SJCRH30 (cell line): Measurements from ENCODE around the gene CCDC183. TPM values are rescaled to one million over a fixed set of nuclear protein-coding genes. Genes with fewer than 3 reads are reported as not detected.
A peak's percentile ranks its signal among the peaks of the same experiment; 100 is the strongest.
"Not testable (repeated sequence)": the region's sequence is repeated elsewhere in the genome, so short reads cannot be mapped to it uniquely, and the experiment has no call there.

Source experiments
- DNase-seq, 2 experiments: peaks; one replicate each; pipeline ENCODE4 v3.0.0-alpha.2; 2015 to 2020
- H3K27ac ChIP-seq: fragments of 250-450 bp; sonication (Bioruptor Pico); 2 replicates; pipeline ENCODE4 v1.5.1; 2020; ENCODE audit warnings: mild to moderate bottlenecking, moderate library complexity
- H3K27me3 ChIP-seq: fragments of 250-450 bp; sonication (Bioruptor Pico); 2 replicates; pipeline ENCODE4 v1.5.1; 2020; ENCODE audit warnings: mild to moderate bottlenecking, moderate library complexity
- H3K36me3 ChIP-seq: fragments of 250-450 bp; sonication (Bioruptor Pico); 2 replicates; pipeline ENCODE4 v1.5.1; 2020; ENCODE audit warnings: mild to moderate bottlenecking, moderate library complexity
- H3K4me1 ChIP-seq: fragments of 250-450 bp; sonication (Bioruptor Pico); 2 replicates; pipeline ENCODE4 v1.5.1; 2020; ENCODE audit warnings: mild to moderate bottlenecking, moderate library complexity
- H3K4me3 ChIP-seq: fragments of 250-450 bp; sonication (Bioruptor Pico); 2 replicates; pipeline ENCODE4 v1.5.1; 2020; ENCODE audit warnings: mild to moderate bottlenecking, moderate library complexity
- H3K9me3 ChIP-seq: fragments of 250-450 bp; sonication (Bioruptor Pico); replicated peaks from 2 replicates; pipeline ENCODE4 v1.5.1; 2020; ENCODE audit warnings: mild to moderate bottlenecking, moderate library complexity
- total RNA-seq: library from RNA; depleted of rRNA; stranded (reverse); fragments of >200 nt; shearing (Covaris generic); gene quantifications from 2 replicates; pipeline ENCODE4 v1.2.3, GENCODE V29; 2014

Gene CCDC183
- total RNA-seq, 1 experiment from 2014 or later, result 0.14 TPM

DNA sequence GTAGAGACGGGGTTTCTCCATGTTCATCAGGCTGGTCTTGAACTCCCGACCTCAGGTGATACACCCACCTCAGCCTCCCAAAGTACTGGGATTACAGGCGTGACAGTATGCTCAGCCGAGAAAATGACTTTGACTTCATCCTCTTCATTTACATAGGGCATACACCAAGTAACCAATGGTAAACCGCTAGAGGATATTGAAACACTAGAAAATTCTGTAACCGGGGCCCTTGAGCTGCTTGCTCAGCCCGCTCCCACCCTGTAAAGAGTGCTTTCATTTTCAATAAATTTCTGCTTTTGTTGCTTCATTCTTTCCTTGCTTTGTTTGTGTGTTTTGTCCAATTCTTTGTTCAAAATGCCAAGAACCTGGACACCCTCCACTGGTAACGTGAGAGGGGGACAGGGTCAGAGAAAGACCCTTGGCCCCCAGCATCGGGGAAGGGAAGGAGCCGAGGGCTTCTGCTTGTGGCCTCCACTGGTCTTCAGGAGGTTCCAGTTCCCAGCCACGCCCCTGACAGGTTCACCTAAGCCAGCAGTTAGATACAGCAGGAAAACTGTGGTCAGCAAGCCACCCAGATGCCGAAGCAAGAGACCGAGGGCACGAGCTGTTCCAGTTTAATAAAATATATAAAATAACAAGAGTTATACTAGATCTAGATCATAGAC lies 30.3 kb upstream of the CCDC183 start:
- H3K4me3 ChIP-seq, H3K36me3 ChIP-seq, DNase-seq, H3K4me1 ChIP-seq, H3K9me3 ChIP-seq, H3K27ac ChIP-seq: not testable (repeated sequence)
- peaks cover 14% of the 10 kb centered on the region for H3K27me3 ChIP-seq

DNA sequence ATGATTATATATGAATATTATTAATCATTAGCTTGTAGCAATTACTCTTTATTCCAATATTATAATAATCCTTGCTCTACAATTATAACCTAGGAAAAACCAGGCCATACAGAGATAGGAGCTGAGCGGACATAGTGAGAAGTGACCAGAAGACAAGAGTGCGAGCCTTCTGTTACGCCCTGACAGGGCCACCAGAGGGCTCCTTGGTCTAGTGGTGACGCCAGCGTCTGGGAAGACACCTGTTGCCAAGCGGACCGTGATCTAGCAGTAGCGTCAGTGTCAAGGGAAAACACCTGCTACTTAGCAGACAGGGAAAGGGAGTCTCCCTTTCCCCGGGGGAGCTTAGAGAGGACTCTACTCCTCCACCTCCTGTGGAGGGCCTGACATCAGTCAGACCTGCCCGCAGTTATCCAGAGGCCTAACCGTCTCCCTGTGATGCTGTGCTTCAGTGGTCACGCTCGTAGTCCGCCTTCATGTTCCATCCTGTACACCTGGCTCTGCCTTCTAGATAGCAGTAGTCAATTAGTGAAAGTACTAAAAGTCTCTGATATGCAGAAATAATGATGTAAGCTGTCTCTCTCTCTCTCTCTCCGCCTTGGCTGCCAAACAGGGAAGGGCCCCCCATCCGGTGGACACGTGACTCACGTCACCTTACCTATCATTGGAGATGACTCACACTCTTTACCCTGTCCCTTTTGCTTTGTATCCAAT lies 29.6 kb upstream of the CCDC183 start:
- H3K4me3 ChIP-seq, H3K27ac ChIP-seq, H3K4me1 ChIP-seq, H3K36me3 ChIP-seq, H3K9me3 ChIP-seq: not testable (repeated sequence)
- peaks cover 14% of the 10 kb centered on the region for H3K27me3 ChIP-seq
- DNase-seq, result peak; percentile 59 to 63

DNA sequence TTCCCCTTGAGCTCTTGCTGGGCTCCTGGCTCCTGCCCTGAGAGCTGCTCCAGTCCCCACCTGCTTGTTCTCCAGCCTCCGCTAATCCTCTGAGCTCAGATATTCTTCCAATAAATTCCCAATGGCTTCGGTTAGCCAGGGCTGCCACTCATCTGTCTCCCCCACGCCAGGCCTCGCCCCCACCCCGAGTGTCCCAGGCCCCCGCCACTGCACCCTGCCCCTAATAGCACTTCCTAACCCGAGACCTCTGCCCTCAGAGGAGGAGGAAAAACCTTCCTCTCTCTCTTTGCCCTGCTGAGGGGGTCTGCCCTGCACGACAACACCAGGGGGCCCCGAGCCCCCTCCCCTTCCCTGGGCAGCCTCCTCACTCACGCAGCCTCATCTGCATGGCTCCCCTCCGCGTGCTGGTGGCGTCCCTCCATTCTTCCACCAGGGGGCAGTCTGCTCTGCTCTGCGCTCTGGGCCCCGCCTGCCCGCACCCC lies 26.4 kb upstream of the CCDC183 start:
- Histone ChIP-seq H3K9me3 (peaks cover 12% of the 10 kb centered on the region; the same call in 1 of the 2 replicates), H3K4me3 (no peak overlapping the region), H3K36me3 (no peaks in the 10 kb centered on the region), H3K27me3 (no peaks in the 10 kb centered on the region; the same call in 1 of the 2 replicates), H3K27ac (no peak overlapping the region), H3K4me1 (no peaks in the 10 kb centered on the region)
- DNase-seq, result no peak

DNA sequence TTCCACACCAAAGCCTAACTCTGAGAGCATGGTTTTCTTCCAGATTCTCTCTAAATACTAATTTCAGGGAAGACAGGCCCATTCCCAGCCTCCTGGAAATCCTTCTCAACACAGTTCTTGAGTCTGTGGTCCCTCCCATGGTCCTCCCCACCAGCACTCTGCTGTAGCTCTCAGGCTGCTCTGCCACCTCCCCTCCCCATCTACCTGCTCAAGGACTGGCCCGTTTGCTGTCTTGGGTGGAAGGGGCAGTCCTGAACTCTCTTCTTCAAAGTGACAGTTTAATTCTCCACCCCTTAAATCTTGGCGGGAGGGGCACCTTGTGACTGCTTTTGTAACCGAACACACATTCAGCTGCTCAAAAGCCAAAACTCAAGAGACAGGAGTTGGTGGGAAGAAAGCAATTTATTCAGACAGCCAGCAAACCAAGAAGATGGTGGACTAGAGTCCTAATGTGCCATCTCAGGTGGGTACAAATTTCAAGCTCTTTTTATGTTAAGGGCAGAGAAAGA lies 24.2 kb upstream of the CCDC183 start:
- no peak for DNase-seq
- Histone ChIP-seq H3K36me3 (no peaks in the 10 kb centered on the region), H3K9me3 (peaks cover 12% of the 10 kb centered on the region; the same call in 1 of the 2 replicates), H3K27ac (no peak overlapping the region), H3K4me1 (no peaks in the 10 kb centered on the region), H3K27me3 (no peaks in the 10 kb centered on the region; the same call in 1 of the 2 replicates), H3K4me3 (no peak overlapping the region)

DNA sequence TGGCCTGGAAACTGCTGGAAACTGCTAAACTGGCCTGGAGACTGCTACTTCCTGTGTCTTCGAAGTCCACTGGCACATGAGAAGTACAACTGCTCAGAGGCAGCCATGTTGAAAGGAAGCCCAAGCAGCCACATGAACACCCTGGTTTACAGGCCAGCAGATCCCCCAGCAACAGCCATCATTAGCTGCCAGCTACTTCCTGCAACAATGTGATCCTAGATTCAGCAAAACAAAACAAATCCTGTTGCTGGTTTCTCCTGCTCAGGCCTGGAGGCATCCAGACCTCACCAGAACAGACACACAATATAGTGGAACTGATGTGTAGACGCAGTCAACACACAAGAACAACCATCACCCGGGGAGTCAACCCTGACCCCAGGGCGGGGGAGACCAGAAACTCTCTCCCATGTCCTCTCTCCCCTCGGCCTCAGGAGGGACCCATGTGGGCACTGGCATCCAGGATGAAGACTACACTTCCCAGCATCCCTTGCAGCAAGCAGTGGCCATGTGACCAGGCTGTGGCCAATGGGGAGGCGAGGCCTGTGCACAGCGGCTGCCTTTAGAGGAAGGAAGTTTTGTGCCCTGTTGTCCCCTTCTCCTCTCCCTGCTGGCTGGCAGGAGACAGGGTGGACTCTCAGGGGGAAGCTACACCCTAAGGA lies 22.6 kb upstream of the CCDC183 start:
- DNase-seq, result peak; percentile 69 to 71
- Histone ChIP-seq H3K27me3 (peaks cover 8% of the 10 kb centered on the region), H3K27ac (no peak overlapping the region)

DNA sequence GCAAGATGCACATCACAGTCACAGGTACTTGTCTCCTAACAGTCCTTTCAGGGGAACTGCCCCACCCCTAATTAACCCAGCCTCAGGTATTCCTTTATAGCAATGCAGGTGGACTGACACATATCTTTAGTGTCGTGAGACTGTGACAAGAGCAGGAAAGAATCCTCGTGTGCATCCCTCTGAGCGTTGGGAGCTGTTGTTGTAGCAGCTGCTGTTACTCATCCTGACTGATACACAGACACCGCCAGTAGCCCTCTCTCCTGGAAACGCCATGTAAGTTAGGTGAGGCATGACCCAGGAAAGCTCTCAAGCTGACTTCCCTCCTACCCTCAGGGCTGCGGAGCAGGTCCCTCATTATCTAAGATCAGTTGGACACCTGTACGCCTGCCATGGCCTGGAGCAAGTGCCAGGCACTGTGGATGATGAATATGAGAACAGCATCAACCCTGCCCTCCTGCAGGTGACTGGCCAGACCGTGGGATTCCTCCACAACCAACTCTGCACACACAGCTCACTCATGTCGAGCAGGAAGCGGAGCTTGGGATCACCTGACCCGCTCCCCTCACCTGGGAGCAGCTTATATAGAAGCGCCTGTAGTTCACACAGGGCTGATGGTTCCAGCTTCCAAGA lies 21.6 kb upstream of the CCDC183 start:
- no peaks in the 10 kb centered on the region for H3K36me3 ChIP-seq
- H3K27ac ChIP-seq, result no peak overlapping the region
- H3K4me1 ChIP-seq, result no peaks in the 10 kb centered on the region
- H3K27me3 ChIP-seq, result peaks cover 12% of the 10 kb centered on the region
- H3K4me3 ChIP-seq, result no peak overlapping the region
- H3K9me3 ChIP-seq, result peaks cover 12% of the 10 kb centered on the region; the same call in 1 of the 2 replicates
- DNase-seq, result no peak

More for the DNA sequence above, 22.6 kb upstream of the CCDC183 start:
- peaks cover 12% of the 10 kb centered on the region; the same call in 1 of the 2 replicates for H3K9me3 ChIP-seq
- no peaks in the 10 kb centered on the region for H3K4me1 ChIP-seq
- no peak overlapping the region for H3K4me3 ChIP-seq
- no peaks in the 10 kb centered on the region for H3K36me3 ChIP-seq

DNA sequence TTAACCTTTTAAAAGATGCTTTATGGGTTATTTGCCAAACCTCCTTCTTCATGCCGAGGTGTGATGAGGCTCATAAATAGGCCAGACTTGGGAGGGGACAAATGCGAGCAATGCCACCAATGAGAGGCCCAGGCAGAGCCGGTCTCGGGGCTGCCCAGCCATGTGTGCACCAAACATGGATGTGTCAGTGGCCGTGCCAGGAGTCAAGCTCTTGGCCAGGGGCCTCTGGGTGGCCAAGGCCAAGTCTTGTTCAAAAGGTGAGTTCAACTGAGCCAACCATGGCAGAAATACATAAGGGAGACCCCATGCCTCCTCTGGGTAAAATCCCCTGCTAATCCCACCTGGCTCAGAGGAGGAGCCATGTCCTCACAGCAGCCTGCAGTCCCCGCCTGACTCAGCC lies 20.9 kb upstream of the CCDC183 start:
- peaks cover 12% of the 10 kb centered on the region; the same call in 1 of the 2 replicates for H3K9me3 ChIP-seq
- no peak overlapping the region for H3K27ac ChIP-seq
- H3K4me3 ChIP-seq, result no peak overlapping the region
- DNase-seq, result no peak
- peaks cover 17% of the 10 kb centered on the region for H3K27me3 ChIP-seq
- no peaks in the 10 kb centered on the region for H3K4me1 ChIP-seq
- H3K36me3 ChIP-seq, result no peaks in the 10 kb centered on the region

DNA sequence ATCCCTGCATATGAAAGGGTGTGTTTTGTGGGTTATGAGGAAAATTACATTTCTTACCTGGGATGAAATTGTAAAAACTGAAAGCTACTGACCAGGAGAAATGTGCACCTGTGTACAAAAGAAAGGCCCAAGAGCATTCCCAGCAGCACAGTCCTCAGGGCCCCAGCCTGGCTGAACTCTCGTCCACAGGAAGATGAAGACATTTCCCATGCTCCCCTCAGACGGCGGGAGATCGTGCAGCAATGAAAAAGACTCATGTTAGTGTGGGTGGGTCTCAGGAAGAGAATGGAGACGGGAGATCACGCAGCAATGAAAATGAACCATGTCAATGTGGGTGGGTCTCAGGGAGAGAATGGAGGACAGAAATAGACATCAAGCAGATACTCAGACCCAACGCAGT lies 19.2 kb upstream of the CCDC183 start:
- peaks cover 26% of the 10 kb centered on the region for H3K27me3 ChIP-seq
- DNase-seq, result no peak
- H3K9me3 ChIP-seq, result peaks cover 12% of the 10 kb centered on the region; the same call in 1 of the 2 replicates
- no peak overlapping the region for H3K4me3 ChIP-seq
- H3K4me1 ChIP-seq, result no peaks in the 10 kb centered on the region
- H3K27ac ChIP-seq, result no peak overlapping the region
- H3K36me3 ChIP-seq, result no peaks in the 10 kb centered on the region

DNA sequence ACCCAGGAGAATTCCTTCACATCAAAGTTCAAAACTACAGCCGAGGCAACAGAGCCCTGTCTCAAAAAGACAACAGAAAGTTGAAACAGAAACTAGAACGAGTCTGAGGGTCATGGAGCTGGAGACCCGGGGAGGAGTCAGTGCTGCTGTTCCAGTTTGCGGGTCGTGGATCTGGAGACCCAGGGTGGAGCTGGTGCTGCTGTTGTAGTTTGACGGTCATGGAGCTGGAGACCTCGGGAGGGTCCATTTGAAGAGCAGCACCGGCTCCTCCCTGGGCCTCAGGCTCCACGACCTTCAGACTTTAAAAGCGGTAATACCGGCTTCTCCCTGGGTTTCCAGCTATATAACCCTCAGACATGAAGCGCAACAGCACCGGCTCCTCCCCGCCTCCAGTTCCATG lies 18.8 kb upstream of the CCDC183 start:
- no peaks in the 10 kb centered on the region for H3K4me1 ChIP-seq
- no peak overlapping the region for H3K4me3 ChIP-seq
- no peak overlapping the region for H3K27ac ChIP-seq
- no peaks in the 10 kb centered on the region for H3K36me3 ChIP-seq
- no peak for DNase-seq
- H3K27me3 ChIP-seq, result peaks cover 26% of the 10 kb centered on the region
- peaks cover 12% of the 10 kb centered on the region; the same call in 1 of the 2 replicates for H3K9me3 ChIP-seq

DNA sequence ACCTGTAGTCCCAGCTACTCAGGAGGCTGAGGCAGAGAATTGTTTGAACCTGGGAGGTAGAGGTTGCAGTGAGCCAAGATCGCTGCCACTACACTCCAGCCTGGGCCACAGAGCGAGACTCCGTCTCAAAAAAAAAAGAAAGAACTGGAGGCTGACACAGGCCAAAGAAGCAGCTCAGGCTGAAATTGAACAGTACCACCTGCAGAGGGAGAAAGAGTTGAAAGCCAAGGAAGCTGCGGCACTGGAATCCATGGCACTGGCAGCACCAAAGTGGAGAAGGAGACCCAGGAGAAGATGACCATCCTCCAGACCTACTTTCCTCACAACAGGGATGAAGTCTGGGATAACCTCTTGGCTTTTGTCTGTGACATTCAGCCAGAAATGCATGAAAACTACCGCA lies 16.3 kb upstream of the CCDC183 start:
- Histone ChIP-seq H3K4me3 (no peak overlapping the region), H3K9me3 (no peaks in the 10 kb centered on the region; the same call in 1 of the 2 replicates), H3K36me3 (no peaks in the 10 kb centered on the region), H3K27me3 (peaks cover 29% of the 10 kb centered on the region), H3K4me1 (peaks cover 3% of the 10 kb centered on the region; the same call in 1 of the 2 replicates), H3K27ac (no peak overlapping the region)
- DNase-seq, result no peak

DNA sequence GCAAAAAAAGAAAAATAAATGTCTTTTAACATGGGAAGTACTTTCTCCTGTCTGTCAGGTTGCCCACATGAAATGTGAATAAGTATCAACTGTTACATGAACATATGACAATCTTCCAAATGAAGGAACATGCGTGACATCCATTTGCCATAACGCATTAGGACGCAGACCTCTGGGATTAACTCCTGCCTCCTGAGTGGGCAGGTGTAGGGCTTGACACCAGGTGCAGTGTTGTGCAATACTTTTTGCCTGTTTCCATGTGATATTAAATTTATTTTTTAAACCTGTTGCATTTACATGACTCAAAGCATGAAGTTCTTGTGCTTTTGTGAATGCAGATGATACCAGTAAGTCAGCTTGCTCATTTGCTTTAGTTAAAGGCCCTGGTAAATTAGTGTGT lies 13.7 kb upstream of the CCDC183 start:
- Histone ChIP-seq H3K4me3 (no peak overlapping the region), H3K36me3 (no peaks in the 10 kb centered on the region), H3K4me1 (peaks cover 4% of the 10 kb centered on the region; the same call in 1 of the 2 replicates), H3K27me3 (peaks cover 29% of the 10 kb centered on the region), H3K9me3 (no peaks in the 10 kb centered on the region; the same call in 1 of the 2 replicates), H3K27ac (no peak overlapping the region)
- DNase-seq, result no peak

DNA sequence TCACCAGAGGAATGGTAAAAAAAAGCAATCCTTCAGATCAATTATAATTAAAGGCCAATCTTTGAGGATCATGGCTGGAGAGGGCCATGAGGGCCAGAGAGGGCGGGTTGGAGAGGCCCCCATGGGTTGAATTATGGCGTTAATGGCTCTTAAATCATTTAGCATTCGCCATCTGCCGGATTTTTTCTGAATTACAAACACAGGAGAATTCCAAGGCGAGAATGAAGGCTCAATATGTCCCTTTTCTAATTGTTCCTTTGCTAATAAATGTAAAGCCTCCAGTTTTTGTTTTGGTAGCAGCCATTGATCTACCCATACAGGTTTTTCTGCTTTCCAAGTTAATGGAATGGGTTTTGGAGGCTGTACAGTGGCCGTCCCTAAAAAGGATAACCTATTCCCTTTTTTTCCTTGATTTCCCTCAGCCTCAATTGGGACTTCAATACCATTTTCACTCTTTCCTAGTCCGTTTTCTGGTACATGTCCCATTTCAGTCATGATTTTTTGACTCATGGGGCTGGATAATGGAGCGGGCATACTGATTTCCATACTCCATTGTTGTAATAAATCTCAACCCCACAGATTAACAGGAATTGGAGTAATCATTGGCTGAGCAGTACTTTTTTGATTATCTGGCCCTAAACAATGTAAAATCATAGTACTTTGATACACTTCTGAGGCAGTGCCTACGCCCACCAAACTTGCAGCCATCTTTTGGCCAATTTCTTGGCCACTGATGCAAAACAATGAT lies 11.7 kb upstream of the CCDC183 start:
- peak in 1 of 2 experiments; percentile 65 for DNase-seq
- H3K9me3 ChIP-seq, result no peaks in the 10 kb centered on the region; the same call in 1 of the 2 replicates
- no peak overlapping the region for H3K4me3 ChIP-seq
- peaks cover 19% of the 10 kb centered on the region for H3K27me3 ChIP-seq
- no peak overlapping the region for H3K27ac ChIP-seq
- H3K4me1 ChIP-seq, result peaks cover 16% of the 10 kb centered on the region
- no peaks in the 10 kb centered on the region for H3K36me3 ChIP-seq

DNA sequence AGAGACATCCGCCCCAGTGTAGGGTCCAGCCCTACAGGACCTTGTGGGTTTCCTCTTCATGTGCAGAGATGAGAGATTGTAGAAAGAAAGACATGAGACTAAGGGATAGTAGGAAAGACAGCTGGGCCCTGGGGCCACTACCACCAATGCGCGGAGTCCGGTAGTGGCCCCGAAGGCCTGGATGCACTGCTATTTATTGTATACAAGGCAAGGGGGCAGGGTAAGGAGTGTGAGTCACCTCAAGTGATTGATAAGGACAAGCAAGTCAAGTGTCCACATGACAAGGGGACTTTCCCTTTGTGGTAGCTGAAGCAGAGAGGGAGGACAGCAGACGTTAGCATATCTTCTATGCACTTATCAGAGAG lies 11.2 kb upstream of the CCDC183 start:
- H3K27ac ChIP-seq, result no peak overlapping the region
- no peak for DNase-seq
- H3K9me3 ChIP-seq, result no peaks in the 10 kb centered on the region; the same call in 1 of the 2 replicates
- H3K4me3 ChIP-seq, result no peak overlapping the region
- H3K27me3 ChIP-seq, result peaks cover 14% of the 10 kb centered on the region
- H3K36me3 ChIP-seq, result no peaks in the 10 kb centered on the region
- H3K4me1 ChIP-seq, result peaks cover 22% of the 10 kb centered on the region
